Measurements from ENCODE around the gene GCNT2. TPM values are rescaled to one million over a fixed set of nuclear protein-coding genes. Genes with fewer than 3 reads are reported as not detected.
"Not testable (repeated sequence)": the region's sequence is repeated elsewhere in the genome, so short reads cannot be mapped to it uniquely, and the experiment has no call there.

GCNT2 gene
- total RNA-seq, 1 experiment from 2014 or later = 6.8 TPM

DNA sequence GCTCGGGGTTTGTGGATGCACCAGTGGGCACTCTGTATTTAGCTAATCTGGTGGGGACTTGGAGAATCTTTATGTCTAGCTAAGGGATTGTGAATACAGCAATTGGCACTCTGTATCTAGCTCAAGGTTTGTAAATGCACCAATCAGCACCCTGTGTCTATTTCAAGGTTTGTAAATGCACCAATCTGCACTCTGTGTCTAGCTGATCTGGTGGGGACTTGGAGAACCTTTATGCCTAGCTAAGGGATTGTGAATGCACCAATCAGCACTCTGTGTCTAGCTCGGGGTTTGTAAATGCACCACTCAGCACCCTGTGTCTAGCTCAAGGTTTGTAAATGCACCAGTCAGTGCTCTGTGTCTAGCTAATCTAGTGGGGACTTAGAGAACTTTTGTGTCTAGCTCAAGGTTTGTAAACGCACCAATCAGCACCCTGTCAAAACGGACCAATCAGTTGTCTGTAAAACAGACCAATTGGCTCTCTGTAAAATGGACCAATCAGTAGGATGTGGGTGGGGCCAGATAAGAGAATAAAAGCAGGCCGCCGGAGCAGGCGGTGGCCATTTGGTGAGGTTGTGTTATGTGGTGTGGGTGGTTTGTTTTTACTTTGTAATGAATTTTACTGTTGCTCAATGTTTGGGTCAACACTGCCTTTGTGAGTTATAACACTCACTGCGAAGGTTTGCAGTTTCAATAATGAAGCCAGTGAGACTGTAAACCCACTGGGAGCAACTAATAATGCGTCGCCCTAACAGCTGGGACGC is 139.5 kb downstream of the GCNT2 start:
- not testable (repeated sequence) for DNase-seq (ENCODE audit: low spot score)

DNA sequence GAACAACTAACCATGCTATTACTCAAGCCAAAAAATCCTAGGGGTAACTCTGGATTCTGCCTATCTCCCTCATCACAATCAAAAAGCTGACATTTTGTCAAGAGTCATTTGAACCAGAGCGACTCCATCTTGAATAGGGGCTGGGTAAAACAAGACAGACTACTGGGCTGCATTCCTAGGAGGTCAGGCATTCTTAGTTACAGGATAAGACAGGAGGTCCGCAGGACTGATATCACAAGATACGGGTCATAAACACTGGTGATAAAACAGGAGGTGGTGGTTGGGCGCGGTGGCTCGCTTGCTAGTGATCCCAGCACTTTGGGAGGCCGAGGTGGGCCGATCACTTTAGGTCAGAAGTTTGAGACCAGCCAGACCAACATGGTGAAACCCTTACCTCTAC is 141.1 kb downstream of the GCNT2 start:
- DNase-seq (ENCODE audit: low spot score) = no peak

GRCh38 chr6:10662742-10663141 is 141.6 kb downstream of the GCNT2 start:
- no peak for DNase-seq (ENCODE audit: low spot score)

- DNase-seq (ENCODE audit: low spot score) = not testable (repeated sequence)
These were observed 144.4 kb downstream of the GCNT2 start for GRCh38 chr6:10665595-10665994.

- no peak for DNase-seq (ENCODE audit: low spot score)
These were observed 147.2 kb downstream of the GCNT2 start for GRCh38 chr6:10668126-10668917.

GRCh38 chr6:10676403-10676802 is 155.3 kb downstream of the GCNT2 start:
- no peak for DNase-seq (ENCODE audit: low spot score)

DNA sequence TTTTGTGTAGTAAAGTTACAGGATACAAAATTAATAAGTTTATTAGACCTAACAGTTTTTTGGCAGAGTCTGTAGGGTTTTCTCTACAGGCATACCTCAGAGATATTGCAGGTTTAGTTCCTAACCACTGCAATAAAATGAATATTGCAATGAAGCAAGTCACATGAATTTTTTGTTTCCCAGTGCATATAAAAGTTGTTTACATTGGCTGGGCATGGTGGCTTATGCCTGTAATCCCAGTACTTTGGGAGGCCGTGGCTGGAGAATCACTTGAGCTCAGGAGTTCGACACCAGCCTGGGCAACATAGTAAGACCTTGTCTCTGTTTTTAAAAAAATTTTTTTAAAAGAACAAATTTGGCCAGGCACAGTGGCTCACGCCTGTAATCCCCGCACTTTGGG is 157.3 kb downstream of the GCNT2 start:
- DNase-seq (ENCODE audit: low spot score) = no peak

Other genes with a start within 250 kb of the GCNT2 start
- gene TFAP2A, start 106.3 kb upstream of the GCNT2 start, total RNA-seq (2014; rRNA removed; shearing (Covaris generic)) = 5.0 and 5.4 TPM in 2 replicates
- gene C6orf52, start 173.3 kb downstream of the GCNT2 start, total RNA-seq (2014; rRNA removed; shearing (Covaris generic)) = 5.0 TPM in 1 of 2 replicates, not detected in the other
- gene PAK1IP1, start 173.6 kb downstream of the GCNT2 start, total RNA-seq (2014; rRNA removed; shearing (Covaris generic)) = 26.4 and 33.2 TPM in 2 replicates
- 172 and 189 TPM in 2 replicates for gene TMEM14C, start 201.7 kb downstream of the GCNT2 start, total RNA-seq (2014; rRNA removed; shearing (Covaris generic))
- gene TMEM14B, start 226.5 kb downstream of the GCNT2 start, total RNA-seq (2014; rRNA removed; shearing (Covaris generic)) = 137 and 156 TPM in 2 replicates